Mesendoderm (in vitro differentiated cells): Measurements from ENCODE around the gene CREB5.
"Not testable (repeated sequence)": the region's sequence is repeated elsewhere in the genome, so short reads cannot be mapped to it uniquely, and the experiment has no call there.

Experiments used
- DNase-seq: peaks from one replicate; pipeline ENCODE4 v3.0.0; 2013
- H2AK5ac ChIP-seq: 2 replicates; pipeline ENCODE4 v1.6.1; 2013; ENCODE audit warnings: low read length, inconsistent platforms
- H2BK120ac ChIP-seq: 2 replicates; pipeline ENCODE4 v1.6.1; 2013; ENCODE audit warnings: low read depth, mild to moderate bottlenecking, low read length, moderate library complexity, mixed read lengths
- H2BK15ac ChIP-seq: replicated peaks from 2 replicates; pipeline ENCODE4 v1.6.1; 2013; ENCODE audit warnings: low read depth, mild to moderate bottlenecking, moderate library complexity
- H2BK5ac ChIP-seq: 2 replicates; pipeline ENCODE4 v1.6.1; 2013; ENCODE audit warnings: low read length, inconsistent platforms
- H3K18ac ChIP-seq: 2 replicates; pipeline ENCODE4 v1.6.1; 2013; ENCODE audit warnings: mild to moderate bottlenecking, low read length, mixed read lengths
- H3K23ac ChIP-seq: one replicate; pipeline ENCODE4 v1.6.1; 2013; ENCODE audit warnings: low read length
- H3K27ac ChIP-seq: 2 replicates; pipeline ENCODE4 v1.5.1; 2013; ENCODE audit warnings: low read depth, mild to moderate bottlenecking, inconsistent platforms, low read length, moderate library complexity
- H3K27me3 ChIP-seq: 2 replicates; pipeline ENCODE4 v1.6.1; 2013; ENCODE audit warnings: low read length, control low read depth, mild to moderate bottlenecking, inconsistent platforms; ENCODE audit not compliant: insufficient read depth, poor library complexity
- H3K36me3 ChIP-seq: 2 replicates; pipeline ENCODE4 v1.6.1; 2013; ENCODE audit warnings: low read length, inconsistent platforms; ENCODE audit not compliant: control insufficient read depth, insufficient read depth
- H3K4ac ChIP-seq: one replicate; pipeline ENCODE4 v1.6.1; 2013; ENCODE audit warnings: low read depth, mild to moderate bottlenecking, low read length, moderate library complexity
- H3K4me1 ChIP-seq: 2 replicates; pipeline ENCODE4 v1.6.1; 2013; ENCODE audit warnings: low read depth, low read length, inconsistent platforms; ENCODE audit not compliant: control insufficient read depth
- H3K4me2 ChIP-seq: 2 replicates; pipeline ENCODE4 v1.6.1; 2013; ENCODE audit warnings: low read length
- H3K4me3 ChIP-seq: 2 replicates; pipeline ENCODE4 v1.5.1; 2013; ENCODE audit warnings: mild to moderate bottlenecking, low read length
- H3K56ac ChIP-seq: one replicate; pipeline ENCODE4 v1.6.1; 2013; ENCODE audit warnings: low read length
- H3K79me1 ChIP-seq: 2 replicates; pipeline ENCODE4 v1.6.1; 2013; ENCODE audit warnings: low read length, inconsistent platforms
- H3K79me2 ChIP-seq: 2 replicates; pipeline ENCODE4 v1.6.1; 2013; ENCODE audit warnings: mild to moderate bottlenecking, low read length; ENCODE audit not compliant: control insufficient read depth, insufficient read depth
- H3K9ac ChIP-seq: 2 replicates; pipeline ENCODE4 v1.6.1; 2013; ENCODE audit warnings: low read length, inconsistent platforms
- H4K5ac ChIP-seq: one replicate; pipeline ENCODE4 v1.6.1; 2013; ENCODE audit warnings: low read length
- H4K8ac ChIP-seq: one replicate; pipeline ENCODE4 v1.6.1; 2013; ENCODE audit warnings: low read depth, mild to moderate bottlenecking, control low read depth, low read length, moderate library complexity
- WGBS: extraction: QIAGEN DNeasy Blood & Tissue Kit; methylation state at CpG from one replicate; pipeline ENCODE4 v1.1.7; 2013; ENCODE audit warnings: low lambda C conversion rate, missing lambda C conversion rate; ENCODE audit not compliant: insufficient coverage; ENCODE audit errors: extremely low coverage; 5-methylcytosine and 5-hydroxymethylcytosine counted together

CREB5 gene

DNA sequence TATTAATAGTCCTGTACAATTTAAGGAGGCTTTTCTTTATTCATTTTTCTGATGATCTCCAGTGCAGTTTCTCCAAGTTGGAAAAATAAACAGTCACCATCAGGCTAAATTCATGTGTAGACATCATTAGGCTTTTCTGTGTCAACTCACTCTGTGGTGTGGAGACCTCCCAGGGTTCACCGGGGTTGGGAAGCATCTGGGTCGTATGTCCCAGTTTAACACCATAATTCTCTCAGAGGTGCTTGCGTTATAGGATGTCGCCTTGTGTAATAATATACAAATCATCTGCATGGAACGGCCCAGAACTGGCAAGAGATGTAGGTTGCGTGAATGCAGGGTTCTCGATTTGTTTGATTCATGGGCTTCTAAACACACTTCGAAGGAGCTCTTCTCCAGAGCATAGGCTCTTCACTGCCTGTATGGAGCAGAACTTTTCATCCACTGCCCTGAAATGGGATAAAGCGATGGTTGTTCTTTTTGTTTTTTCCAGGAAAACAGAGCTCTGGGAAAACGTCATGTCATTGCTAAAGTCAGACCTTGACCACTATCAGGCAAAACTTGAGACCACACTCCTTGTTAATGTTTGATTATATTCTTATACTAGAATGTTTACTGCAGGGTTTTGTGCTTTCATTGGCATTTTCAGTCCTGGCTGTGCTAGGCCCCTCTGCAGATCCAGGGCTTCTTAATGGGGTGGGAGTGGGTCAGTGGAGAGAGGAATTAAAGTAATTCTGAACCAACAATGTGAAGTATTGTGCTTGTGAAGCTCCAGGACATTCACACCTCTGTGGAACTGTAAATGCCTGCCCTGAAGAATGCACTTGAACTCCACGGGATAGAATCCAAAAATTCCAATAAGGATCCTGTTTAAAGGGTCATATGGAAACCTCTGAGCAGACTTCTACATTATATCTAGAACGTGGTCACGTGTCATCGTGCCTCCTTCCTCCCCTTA is 373.0 kb downstream of the CREB5 start:
- no peak overlapping the region for H3K56ac ChIP-seq
- DNase-seq = peak; percentile 79
- no peaks in the 10 kb centered on the region for H3K79me1 ChIP-seq
- no peak overlapping the region for H2BK15ac ChIP-seq
- H3K4me3 ChIP-seq = no peak overlapping the region
- no peaks in the 10 kb centered on the region for H3K79me2 ChIP-seq
- no peak overlapping the region for H2BK120ac ChIP-seq
- H4K8ac ChIP-seq = no peak overlapping the region
- H3K27ac ChIP-seq = no peak overlapping the region
- no peak overlapping the region for H4K5ac ChIP-seq
- H3K18ac ChIP-seq = peak overlapping the region; percentile 18
- H3K27me3 ChIP-seq = no peaks in the 10 kb centered on the region
- no peak overlapping the region for H3K23ac ChIP-seq
- H3K9ac ChIP-seq = no peak overlapping the region
- WGBS = no CpG with 5 or more reads among the region's 14 CpGs
- H3K4ac ChIP-seq = no peak overlapping the region
- no peak overlapping the region for H3K4me2 ChIP-seq
- H2AK5ac ChIP-seq = no peak overlapping the region
- no peaks in the 10 kb centered on the region for H3K4me1 ChIP-seq
- no peak overlapping the region for H2BK5ac ChIP-seq
- no peaks in the 10 kb centered on the region for H3K36me3 ChIP-seq

DNA sequence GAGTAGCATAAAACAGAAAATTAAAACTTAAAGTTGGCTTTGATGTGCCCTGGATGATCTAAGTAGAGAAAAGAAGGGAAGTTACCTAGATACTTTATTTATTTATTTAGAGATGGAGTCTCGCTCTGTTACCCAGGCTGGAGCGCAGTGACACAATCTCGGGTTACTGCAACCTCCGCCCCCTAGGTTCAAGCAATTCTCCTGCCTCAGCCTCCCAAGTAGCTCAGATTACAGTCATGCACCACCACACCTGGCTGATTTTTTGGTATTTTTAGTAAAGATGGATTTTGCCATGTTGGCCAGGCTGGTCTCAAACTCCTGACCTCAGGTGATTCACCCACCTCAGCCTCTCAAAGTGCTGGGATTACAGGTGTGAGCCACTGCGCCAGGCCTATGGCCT is 373.8 kb downstream of the CREB5 start:
- H3K36me3 ChIP-seq, H3K4me3 ChIP-seq, H2BK120ac ChIP-seq, H3K4me1 ChIP-seq, H2BK5ac ChIP-seq, H3K79me2 ChIP-seq, H3K27me3 ChIP-seq, H3K79me1 ChIP-seq, H3K56ac ChIP-seq, H4K8ac ChIP-seq, H3K18ac ChIP-seq, H3K9ac ChIP-seq, H2BK15ac ChIP-seq, H3K4me2 ChIP-seq, H3K4ac ChIP-seq, H3K27ac ChIP-seq, H4K5ac ChIP-seq, H3K23ac ChIP-seq, H2AK5ac ChIP-seq, DNase-seq: not testable (repeated sequence)
- no CpG with 5 or more reads among the region's 5 CpGs for WGBS

DNA sequence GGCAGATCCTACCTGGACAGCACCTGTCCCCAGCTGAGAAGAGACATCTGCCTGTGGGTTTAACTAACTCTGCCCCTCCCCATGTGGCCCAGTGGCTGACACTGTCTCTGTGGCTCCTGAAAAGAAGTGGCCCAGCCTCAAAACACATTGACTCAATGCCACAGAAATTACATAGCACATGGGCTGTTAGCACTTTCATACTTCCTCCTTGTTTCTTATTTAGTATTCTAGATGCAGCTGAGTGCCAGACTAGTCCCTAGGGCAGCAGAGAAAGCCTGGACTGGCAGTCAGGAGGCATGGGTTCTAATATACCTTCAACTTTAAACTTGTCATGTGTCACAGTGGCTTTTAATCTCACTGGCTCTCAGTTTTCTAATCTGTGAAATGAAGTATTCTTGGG is 374.8 kb downstream of the CREB5 start:
- Histone ChIP-seq H3K4me2 (no peak overlapping the region), H2BK120ac (no peak overlapping the region), H3K27ac (no peak overlapping the region)

DNA sequence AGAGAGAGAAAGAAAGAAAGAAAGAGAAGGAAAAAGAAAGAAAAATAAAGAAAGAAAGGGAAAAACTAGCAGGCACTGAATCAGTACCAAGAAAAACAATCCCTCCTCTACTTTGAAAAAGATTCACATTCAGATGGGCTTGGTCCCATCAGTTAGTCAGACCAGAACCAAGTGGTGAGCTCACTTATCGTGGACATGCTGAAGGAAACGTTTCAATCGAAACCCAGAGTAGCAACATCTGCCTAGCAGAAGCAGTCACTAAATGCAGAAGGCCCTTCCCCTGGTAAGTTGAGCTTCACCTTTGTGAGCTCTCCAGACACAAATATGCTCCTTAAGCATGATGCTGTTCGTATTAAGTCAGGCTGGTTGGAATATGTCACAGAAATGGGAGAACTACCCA is 378.1 kb downstream of the CREB5 start:
- no peak overlapping the region for H3K9ac ChIP-seq
- H3K4ac ChIP-seq = no peak overlapping the region
- H3K27me3 ChIP-seq = no peaks in the 10 kb centered on the region
- no peak overlapping the region for H2BK5ac ChIP-seq
- H4K5ac ChIP-seq = no peak overlapping the region
- H3K18ac ChIP-seq = no peak overlapping the region
- H2BK15ac ChIP-seq = no peak overlapping the region
- no peak overlapping the region for H3K27ac ChIP-seq
- no peaks in the 10 kb centered on the region for H3K36me3 ChIP-seq
- no peak overlapping the region for H2BK120ac ChIP-seq
- no peaks in the 10 kb centered on the region for H3K4me1 ChIP-seq
- no peaks in the 10 kb centered on the region for H3K79me2 ChIP-seq
- no peak overlapping the region for H3K56ac ChIP-seq
- no peak overlapping the region for H3K4me2 ChIP-seq
- no peak overlapping the region for H3K23ac ChIP-seq
- no peak for DNase-seq
- no CpG with 5 or more reads among the region's 4 CpGs for WGBS
- no peaks in the 10 kb centered on the region for H3K79me1 ChIP-seq
- no peak overlapping the region for H4K8ac ChIP-seq
- no peak overlapping the region for H3K4me3 ChIP-seq
- no peak overlapping the region for H2AK5ac ChIP-seq

More for the DNA sequence above, 374.8 kb downstream of the CREB5 start:
- no peak overlapping the region for H2BK5ac ChIP-seq
- no peaks in the 10 kb centered on the region for H3K79me2 ChIP-seq
- H4K5ac ChIP-seq = no peak overlapping the region
- H3K4me3 ChIP-seq = no peak overlapping the region
- H3K18ac ChIP-seq = no peak overlapping the region
- no peaks in the 10 kb centered on the region for H3K79me1 ChIP-seq
- no peak for DNase-seq
- no peaks in the 10 kb centered on the region for H3K4me1 ChIP-seq
- H2BK15ac ChIP-seq = no peak overlapping the region
- H3K23ac ChIP-seq = no peak overlapping the region
- no peak overlapping the region for H3K9ac ChIP-seq
- H2AK5ac ChIP-seq = no peak overlapping the region
- H3K4ac ChIP-seq = no peak overlapping the region
- no peaks in the 10 kb centered on the region for H3K36me3 ChIP-seq
- H3K56ac ChIP-seq = no peak overlapping the region
- H3K27me3 ChIP-seq = no peaks in the 10 kb centered on the region
- H4K8ac ChIP-seq = no peak overlapping the region

DNA sequence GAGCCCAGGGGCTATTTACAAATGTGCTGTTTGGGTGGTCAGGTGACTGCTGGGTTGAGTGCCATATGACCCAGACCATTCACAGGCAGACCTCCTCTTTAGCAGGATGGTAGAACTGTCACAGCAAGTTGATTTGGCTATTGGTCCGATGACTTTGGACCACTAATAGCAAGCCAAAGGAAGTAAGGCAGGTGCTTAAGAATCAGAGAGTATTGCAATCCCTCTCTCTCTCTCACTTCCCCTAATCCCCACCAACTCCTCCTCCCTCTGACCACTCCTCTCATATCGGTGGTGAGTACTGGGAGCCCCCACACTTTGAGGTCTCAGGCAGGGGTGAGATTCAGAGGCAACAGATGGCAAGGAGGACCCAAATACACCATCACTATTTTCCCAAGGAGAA is 380.5 kb downstream of the CREB5 start:
- Histone ChIP-seq H2BK120ac (no peak overlapping the region), H3K36me3 (no peaks in the 10 kb centered on the region), H3K79me2 (no peaks in the 10 kb centered on the region), H3K9ac (no peak overlapping the region), H4K5ac (no peak overlapping the region), H3K27ac (no peak overlapping the region), H4K8ac (no peak overlapping the region), H3K18ac (no peak overlapping the region), H2BK5ac (no peak overlapping the region), H3K79me1 (no peaks in the 10 kb centered on the region), H3K4me1 (no peaks in the 10 kb centered on the region), H3K56ac (no peak overlapping the region), H2BK15ac (no peak overlapping the region), H3K4ac (no peak overlapping the region), H3K27me3 (no peaks in the 10 kb centered on the region), H3K4me3 (no peak overlapping the region), H3K4me2 (no peak overlapping the region), H2AK5ac (no peak overlapping the region), H3K23ac (no peak overlapping the region)
- WGBS = no CpG with 5 or more reads among the region's 2 CpGs
- DNase-seq = no peak
